ENCODE measurements around the gene RNF40. TPM values are rescaled to one million over a fixed set of nuclear protein-coding genes. Genes with fewer than 3 reads are reported as not detected.
"Not testable (repeated sequence)": the region's sequence is repeated elsewhere in the genome, so short reads cannot be mapped to it uniquely, and the experiment has no call there.

RNF40 gene
- total RNA-seq, 1 donor from 2014 or later, result 94.6 TPM

DNA sequence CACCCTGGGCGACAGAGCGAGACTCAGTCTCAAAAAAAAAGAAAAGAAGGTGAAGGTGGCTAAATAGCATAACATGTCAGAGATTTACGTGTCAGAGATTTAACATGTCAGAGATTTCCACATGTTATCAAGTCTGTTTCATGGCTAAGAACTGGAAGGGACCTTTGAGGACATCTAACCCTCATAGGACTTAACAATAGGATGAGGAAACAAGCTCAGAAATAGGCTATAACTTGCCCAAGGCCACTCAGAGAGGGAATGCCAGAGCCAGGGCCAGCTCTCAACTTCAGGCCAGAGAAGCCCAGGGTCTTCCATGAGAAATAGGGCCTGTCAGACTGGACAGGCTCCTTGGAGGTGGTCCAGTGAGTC lies 51.7 kb downstream of the RNF40 start:
- Histone ChIP-seq H3K4me3 (ENCODE audit: insufficient read depth, low read depth, low read length) (peak overlapping the region; percentile 64), H3K27ac (ENCODE audit: low read depth, low read length) (peak overlapping the region; percentile 32), H2AFZ (ENCODE audit: low read depth, low read length) (peak overlapping the region; percentile 94), H4K20me1 (ENCODE audit: insufficient read depth, low read length) (no peaks in the 10 kb centered on the region), H3K9ac (ENCODE audit: low read length) (peak overlapping the region; percentile 81), H3K79me2 (ENCODE audit: insufficient read depth, low read length) (no peaks in the 10 kb centered on the region), H3K27me3 (ENCODE audit: insufficient read depth, low read length) (no peaks in the 10 kb centered on the region), H3K4me2 (ENCODE audit: low read length) (peak overlapping the region; percentile 94), H3K4me1 (ENCODE audit: insufficient read depth, low read length) (no peaks in the 10 kb centered on the region), H3K9me3 (ENCODE audit: insufficient read depth, low read depth, low read length) (no peaks in the 10 kb centered on the region), H3K36me3 (ENCODE audit: insufficient read depth, low read length) (no peaks in the 10 kb centered on the region)
- no peaks in the 10 kb centered on the region for H3K36me3 Mint-ChIP-seq (ENCODE audit: low read depth, unreplicated experiment)
- peak overlapping the region; percentile 73 for H3K4me3 Mint-ChIP-seq (ENCODE audit: unreplicated experiment)
- FAIRE-seq (no peak), DNase-seq (ENCODE audit: low read depth) (no peak)
- peaks cover 2% of the 10 kb centered on the region for H3K4me1 Mint-ChIP-seq (ENCODE audit: low read depth, unreplicated experiment)
- peaks cover 4% of the 10 kb centered on the region for H3K27me3 Mint-ChIP-seq (ENCODE audit: low read depth, unreplicated experiment)
- peak overlapping the region; percentile 85 for H3K27ac Mint-ChIP-seq (ENCODE audit: unreplicated experiment)
- H3K9me3 Mint-ChIP-seq (ENCODE audit: unreplicated experiment), result peaks cover 4% of the 10 kb centered on the region
- TF ChIP-seq EZH2 (IDR thresholded peaks at IDR 0.05; ENCODE audit: insufficient read depth, low read length), result no peak
- TF ChIP-seq, protein P1, sequence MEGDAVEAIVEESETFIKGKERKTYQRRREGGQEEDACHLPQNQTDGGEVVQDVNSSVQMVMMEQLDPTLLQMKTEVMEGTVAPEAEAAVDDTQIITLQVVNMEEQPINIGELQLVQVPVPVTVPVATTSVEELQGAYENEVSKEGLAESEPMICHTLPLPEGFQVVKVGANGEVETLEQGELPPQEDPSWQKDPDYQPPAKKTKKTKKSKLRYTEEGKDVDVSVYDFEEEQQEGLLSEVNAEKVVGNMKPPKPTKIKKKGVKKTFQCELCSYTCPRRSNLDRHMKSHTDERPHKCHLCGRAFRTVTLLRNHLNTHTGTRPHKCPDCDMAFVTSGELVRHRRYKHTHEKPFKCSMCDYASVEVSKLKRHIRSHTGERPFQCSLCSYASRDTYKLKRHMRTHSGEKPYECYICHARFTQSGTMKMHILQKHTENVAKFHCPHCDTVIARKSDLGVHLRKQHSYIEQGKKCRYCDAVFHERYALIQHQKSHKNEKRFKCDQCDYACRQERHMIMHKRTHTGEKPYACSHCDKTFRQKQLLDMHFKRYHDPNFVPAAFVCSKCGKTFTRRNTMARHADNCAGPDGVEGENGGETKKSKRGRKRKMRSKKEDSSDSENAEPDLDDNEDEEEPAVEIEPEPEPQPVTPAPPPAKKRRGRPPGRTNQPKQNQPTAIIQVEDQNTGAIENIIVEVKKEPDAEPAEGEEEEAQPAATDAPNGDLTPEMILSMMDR (IDR thresholded peaks at IDR 0.05; ENCODE audit: insufficient read depth, low read depth, low read length), result no peak

DNA sequence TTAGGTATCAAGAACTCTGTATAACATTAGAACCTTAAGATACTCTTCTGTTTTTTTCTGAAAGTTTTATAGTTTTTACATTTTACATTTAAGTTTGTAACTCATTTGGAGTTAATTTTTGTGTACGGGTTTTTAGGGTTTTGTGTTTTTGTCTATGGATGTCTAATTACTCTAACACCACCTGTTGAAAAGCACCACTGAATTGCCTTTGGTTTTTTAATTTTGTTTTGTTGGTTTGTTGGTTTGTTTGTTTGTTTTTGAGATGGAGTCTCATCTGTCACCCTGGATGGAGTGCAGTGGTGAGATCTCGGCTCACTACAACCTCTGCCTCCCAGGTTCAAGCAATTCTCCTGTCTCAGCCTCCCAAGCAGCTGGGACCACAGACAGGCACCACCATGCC lies 54.6 kb downstream of the RNF40 start:
- DNase-seq (ENCODE audit: low read depth) (no peak), FAIRE-seq (no peak)
- no peak overlapping the region for H3K27ac ChIP-seq (ENCODE audit: low read depth, low read length)
- H3K4me1 ChIP-seq (ENCODE audit: insufficient read depth, low read length), result no peaks in the 10 kb centered on the region
- H3K27me3 ChIP-seq (ENCODE audit: insufficient read depth, low read length), result no peaks in the 10 kb centered on the region
- H3K79me2 ChIP-seq (ENCODE audit: insufficient read depth, low read length), result no peaks in the 10 kb centered on the region
- H3K4me1 Mint-ChIP-seq (ENCODE audit: low read depth, unreplicated experiment), result peaks cover 2% of the 10 kb centered on the region
- H3K4me3 Mint-ChIP-seq (ENCODE audit: unreplicated experiment), result no peak overlapping the region
- no peak overlapping the region for H3K9ac ChIP-seq (ENCODE audit: low read length)
- TF ChIP-seq EZH2 (IDR thresholded peaks at IDR 0.05; ENCODE audit: insufficient read depth, low read length), result no peak
- TF ChIP-seq, protein P1 (IDR thresholded peaks at IDR 0.05; ENCODE audit: insufficient read depth, low read depth, low read length), result no peak
- no peaks in the 10 kb centered on the region for H3K36me3 ChIP-seq (ENCODE audit: insufficient read depth, low read length)
- peaks cover 1% of the 10 kb centered on the region for H3K27me3 Mint-ChIP-seq (ENCODE audit: low read depth, unreplicated experiment)
- no peak overlapping the region for H3K27ac Mint-ChIP-seq (ENCODE audit: unreplicated experiment)
- no peak overlapping the region for H3K4me2 ChIP-seq (ENCODE audit: low read length)
- H4K20me1 ChIP-seq (ENCODE audit: insufficient read depth, low read length), result no peaks in the 10 kb centered on the region
- no peak overlapping the region for H2AFZ ChIP-seq (ENCODE audit: low read depth, low read length)
- peaks cover 6% of the 10 kb centered on the region for H3K9me3 Mint-ChIP-seq (ENCODE audit: unreplicated experiment)
- no peak overlapping the region for H3K4me3 ChIP-seq (ENCODE audit: insufficient read depth, low read depth, low read length)
- H3K9me3 ChIP-seq (ENCODE audit: insufficient read depth, low read depth, low read length), result no peaks in the 10 kb centered on the region
- H3K36me3 Mint-ChIP-seq (ENCODE audit: low read depth, unreplicated experiment), result peaks cover 2% of the 10 kb centered on the region

DNA sequence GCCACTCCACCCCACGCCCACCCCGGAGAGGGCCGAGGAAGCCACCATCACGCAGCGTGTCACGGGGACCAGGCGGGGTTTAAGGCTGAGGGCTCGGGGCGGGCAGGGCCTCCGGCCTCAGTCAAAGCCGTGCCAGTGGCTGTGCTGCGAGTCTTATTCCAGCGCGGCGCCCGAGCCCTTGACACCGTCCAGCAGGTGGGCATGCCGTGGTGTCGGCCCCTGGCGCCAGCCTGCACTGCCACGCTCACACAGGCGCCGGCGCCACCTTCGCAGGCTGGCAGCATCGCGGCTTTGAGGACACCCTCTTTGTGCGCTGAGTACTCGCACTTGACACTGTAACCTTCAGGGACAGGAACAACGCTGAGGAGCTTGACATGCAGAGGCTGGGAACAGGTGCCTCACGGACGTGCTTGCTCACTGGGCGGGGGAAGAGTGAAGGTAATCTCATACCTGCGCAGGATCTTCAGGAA lies 58.9 kb downstream of the RNF40 start:
- TF ChIP-seq, protein P1 (IDR thresholded peaks at IDR 0.05; ENCODE audit: insufficient read depth, low read depth, low read length), result no peak
- TF ChIP-seq EZH2 (IDR thresholded peaks at IDR 0.05; ENCODE audit: insufficient read depth, low read length), result no peak
- Histone ChIP-seq H2AFZ (ENCODE audit: low read depth, low read length) (no peak overlapping the region), H3K4me2 (ENCODE audit: low read length) (no peak overlapping the region), H3K9ac (ENCODE audit: low read length) (no peak overlapping the region), H3K4me1 (ENCODE audit: insufficient read depth, low read length) (no peaks in the 10 kb centered on the region), H3K27me3 (ENCODE audit: insufficient read depth, low read length) (no peaks in the 10 kb centered on the region), H3K27ac (ENCODE audit: low read depth, low read length) (no peak overlapping the region), H3K36me3 (ENCODE audit: insufficient read depth, low read length) (no peaks in the 10 kb centered on the region), H3K9me3 (ENCODE audit: insufficient read depth, low read depth, low read length) (no peaks in the 10 kb centered on the region), H3K79me2 (ENCODE audit: insufficient read depth, low read length) (no peaks in the 10 kb centered on the region), H4K20me1 (ENCODE audit: insufficient read depth, low read length) (no peaks in the 10 kb centered on the region), H3K4me3 (ENCODE audit: insufficient read depth, low read depth, low read length) (no peak overlapping the region)
- peaks cover 3% of the 10 kb centered on the region for H3K27me3 Mint-ChIP-seq (ENCODE audit: low read depth, unreplicated experiment)
- DNase-seq (ENCODE audit: low read depth) (no peak), FAIRE-seq (no peak)
- peaks cover 2% of the 10 kb centered on the region for H3K36me3 Mint-ChIP-seq (ENCODE audit: low read depth, unreplicated experiment)
- H3K27ac Mint-ChIP-seq (ENCODE audit: unreplicated experiment), result no peak overlapping the region
- H3K9me3 Mint-ChIP-seq (ENCODE audit: unreplicated experiment), result peaks cover 4% of the 10 kb centered on the region
- H3K4me1 Mint-ChIP-seq (ENCODE audit: low read depth, unreplicated experiment), result no peaks in the 10 kb centered on the region
- H3K4me3 Mint-ChIP-seq (ENCODE audit: unreplicated experiment), result no peak overlapping the region

DNA sequence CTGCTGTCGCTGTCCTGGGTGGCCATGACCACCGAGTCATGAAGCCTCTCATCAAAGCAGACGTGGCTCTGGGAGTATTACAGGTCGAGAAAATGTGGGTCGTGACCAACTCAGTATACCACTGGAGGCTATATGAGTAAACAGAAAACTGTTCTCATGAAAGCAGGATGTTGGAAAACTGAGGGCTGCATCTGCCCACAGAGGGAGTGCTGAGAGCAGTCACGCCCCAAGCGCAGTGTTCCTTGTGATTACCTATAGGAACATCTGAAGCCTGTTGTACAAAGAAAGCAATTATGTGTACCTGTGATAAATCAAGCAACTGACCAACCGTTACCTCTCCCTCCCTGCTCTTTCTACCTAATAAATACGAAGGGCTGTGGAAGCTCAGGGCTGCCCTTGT lies 59.3 kb downstream of the RNF40 start:
- not testable (repeated sequence) for H3K4me2 ChIP-seq (ENCODE audit: low read length); H3K27me3 ChIP-seq (ENCODE audit: insufficient read depth, low read length); H3K9me3 Mint-ChIP-seq (ENCODE audit: unreplicated experiment); H3K9ac ChIP-seq (ENCODE audit: low read length); H3K36me3 ChIP-seq (ENCODE audit: insufficient read depth, low read length); H3K27ac Mint-ChIP-seq (ENCODE audit: unreplicated experiment); H3K36me3 Mint-ChIP-seq (ENCODE audit: low read depth, unreplicated experiment); H3K4me3 ChIP-seq (ENCODE audit: insufficient read depth, low read depth, low read length); H2AFZ ChIP-seq (ENCODE audit: low read depth, low read length); H4K20me1 ChIP-seq (ENCODE audit: insufficient read depth, low read length); H3K79me2 ChIP-seq (ENCODE audit: insufficient read depth, low read length); H3K4me3 Mint-ChIP-seq (ENCODE audit: unreplicated experiment); H3K27me3 Mint-ChIP-seq (ENCODE audit: low read depth, unreplicated experiment); FAIRE-seq; H3K27ac ChIP-seq (ENCODE audit: low read depth, low read length); H3K4me1 Mint-ChIP-seq (ENCODE audit: low read depth, unreplicated experiment); H3K9me3 ChIP-seq (ENCODE audit: insufficient read depth, low read depth, low read length); H3K4me1 ChIP-seq (ENCODE audit: insufficient read depth, low read length); DNase-seq (ENCODE audit: low read depth)
